Measurements from ENCODE around the gene CNST. TPM values are rescaled to one million over a fixed set of nuclear protein-coding genes. Genes with fewer than 3 reads are reported as not detected.

CNST gene
- total RNA-seq, 1 experiment from 2014 or later: 9.1 TPM

GRCh38 chr1:246622035-246622652 is 55.9 kb downstream of the CNST start:
- TF ChIP-seq, protein P1, sequence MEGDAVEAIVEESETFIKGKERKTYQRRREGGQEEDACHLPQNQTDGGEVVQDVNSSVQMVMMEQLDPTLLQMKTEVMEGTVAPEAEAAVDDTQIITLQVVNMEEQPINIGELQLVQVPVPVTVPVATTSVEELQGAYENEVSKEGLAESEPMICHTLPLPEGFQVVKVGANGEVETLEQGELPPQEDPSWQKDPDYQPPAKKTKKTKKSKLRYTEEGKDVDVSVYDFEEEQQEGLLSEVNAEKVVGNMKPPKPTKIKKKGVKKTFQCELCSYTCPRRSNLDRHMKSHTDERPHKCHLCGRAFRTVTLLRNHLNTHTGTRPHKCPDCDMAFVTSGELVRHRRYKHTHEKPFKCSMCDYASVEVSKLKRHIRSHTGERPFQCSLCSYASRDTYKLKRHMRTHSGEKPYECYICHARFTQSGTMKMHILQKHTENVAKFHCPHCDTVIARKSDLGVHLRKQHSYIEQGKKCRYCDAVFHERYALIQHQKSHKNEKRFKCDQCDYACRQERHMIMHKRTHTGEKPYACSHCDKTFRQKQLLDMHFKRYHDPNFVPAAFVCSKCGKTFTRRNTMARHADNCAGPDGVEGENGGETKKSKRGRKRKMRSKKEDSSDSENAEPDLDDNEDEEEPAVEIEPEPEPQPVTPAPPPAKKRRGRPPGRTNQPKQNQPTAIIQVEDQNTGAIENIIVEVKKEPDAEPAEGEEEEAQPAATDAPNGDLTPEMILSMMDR (conservative IDR thresholded peaks at IDR 0.05): no peak
- no peak for TF ChIP-seq EZH2 (IDR thresholded peaks at IDR 0.05; ENCODE audit: low read depth)
- Histone ChIP-seq H2AFZ (no peak overlapping the region), H4K20me1 (ENCODE audit: insufficient read depth) (no peaks in the 10 kb centered on the region), H3K4me2 (no peak overlapping the region), H3K4me1 (replicated peaks; ENCODE audit: insufficient read depth) (no peaks in the 10 kb centered on the region), H3K79me2 (ENCODE audit: low read depth) (no peaks in the 10 kb centered on the region), H3K27me3 (ENCODE audit: insufficient read depth, low read depth) (no peaks in the 10 kb centered on the region), H3F3A (ENCODE audit: insufficient read depth, low read depth) (no peaks in the 10 kb centered on the region), H3K9me2 (ENCODE audit: insufficient read depth) (no peaks in the 10 kb centered on the region), H3K9me3 (ENCODE audit: insufficient read depth, low read depth) (no peaks in the 10 kb centered on the region), H3K27ac (no peak overlapping the region), H3K36me3 (ENCODE audit: low read depth) (no peaks in the 10 kb centered on the region), H3K4me3 (no peak overlapping the region)
- DNase-seq: no peak
- intact Hi-C loops (cut with micrococcal nuclease; ENCODE audit: unreplicated experiment): no loop called here
- ChIA-PET POLR2A (ENCODE audit: unreplicated experiment) (no interaction called here), CTCF (no interaction called here)
- BruUV-seq (replicated peaks): no TSS peak

DNA sequence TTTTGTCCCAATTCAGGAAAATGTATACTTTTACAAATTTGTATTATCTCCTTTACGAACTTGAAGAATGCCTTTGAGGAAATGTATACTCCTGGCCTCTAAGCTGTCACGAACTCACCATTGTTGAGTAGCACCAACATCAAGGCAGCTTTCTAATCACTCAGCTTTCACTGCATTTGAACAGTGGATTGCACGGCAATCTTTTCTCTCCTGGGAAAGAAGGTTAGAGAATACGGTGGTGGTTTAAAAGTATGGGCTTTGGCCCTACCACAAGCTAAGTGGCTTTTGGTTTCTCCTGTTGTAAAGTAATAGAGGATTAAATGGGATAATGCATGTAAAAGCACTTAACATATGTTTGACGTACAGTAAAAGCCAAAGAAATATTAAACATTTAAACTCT is 57.8 kb downstream of the CNST start:
- ChIA-PET POLR2A (ENCODE audit: unreplicated experiment) (no interaction called here), CTCF (interaction anchor here (0.7 kb wide), 1 partner anchor 117 kb away, joined by 3 read pairs; no protein-coding TSS in a partner anchor)
- H3K4me1 ChIP-seq (replicated peaks; ENCODE audit: insufficient read depth): no peaks in the 10 kb centered on the region
- H3K36me3 ChIP-seq (ENCODE audit: low read depth): no peaks in the 10 kb centered on the region
- H4K20me1 ChIP-seq (ENCODE audit: insufficient read depth): no peaks in the 10 kb centered on the region
- no peaks in the 10 kb centered on the region for H3K27me3 ChIP-seq (ENCODE audit: insufficient read depth, low read depth)
- no peaks in the 10 kb centered on the region for H3K79me2 ChIP-seq (ENCODE audit: low read depth)
- no peak for DNase-seq
- intact Hi-C loops (cut with micrococcal nuclease; ENCODE audit: unreplicated experiment): no loop called here
- TF ChIP-seq, protein P1 (conservative IDR thresholded peaks at IDR 0.05): no peak
- no peak for TF ChIP-seq EZH2 (IDR thresholded peaks at IDR 0.05; ENCODE audit: low read depth)
- no peak overlapping the region for H2AFZ ChIP-seq
- no peak overlapping the region for H3K4me3 ChIP-seq
- H3K4me2 ChIP-seq: no peak overlapping the region
- no peak overlapping the region for H3K27ac ChIP-seq
- no peaks in the 10 kb centered on the region for H3K9me3 ChIP-seq (ENCODE audit: insufficient read depth, low read depth)
- no TSS peak for BruUV-seq (replicated peaks)
- no peaks in the 10 kb centered on the region for H3K9me2 ChIP-seq (ENCODE audit: insufficient read depth)
- H3F3A ChIP-seq (ENCODE audit: insufficient read depth, low read depth): no peaks in the 10 kb centered on the region

DNA sequence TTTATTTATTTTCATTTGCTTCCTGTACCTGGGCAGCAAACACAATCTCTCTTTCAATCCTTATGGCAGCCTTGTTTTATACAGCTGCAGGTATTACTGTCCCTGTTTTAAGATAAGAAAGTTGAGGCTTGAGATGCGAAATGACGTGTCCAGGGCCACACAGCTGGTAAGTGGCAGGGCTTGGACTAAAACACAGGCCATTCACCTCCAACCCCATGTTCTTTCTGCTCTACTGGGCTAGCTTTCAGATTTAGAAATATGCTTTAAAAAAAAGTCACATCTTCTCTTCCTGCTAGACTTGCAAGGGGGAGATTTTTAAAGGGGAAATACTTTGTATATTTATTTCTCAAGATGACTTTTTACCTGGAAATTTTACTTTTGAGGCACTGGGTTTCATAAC is 62.8 kb downstream of the CNST start:
- H3K4me2 ChIP-seq: no peak overlapping the region
- H3K27me3 ChIP-seq (ENCODE audit: insufficient read depth, low read depth): no peaks in the 10 kb centered on the region
- ChIA-PET POLR2A (ENCODE audit: unreplicated experiment) (interaction anchor here (0.8 kb wide), 1 partner anchor 1472 kb away, joined by 7 read pairs; no protein-coding TSS in a partner anchor), CTCF (no interaction called here)
- H3K79me2 ChIP-seq (ENCODE audit: low read depth): no peaks in the 10 kb centered on the region
- intact Hi-C loops (cut with micrococcal nuclease; ENCODE audit: unreplicated experiment): no loop called here
- H3K4me3 ChIP-seq: no peak overlapping the region
- H3K9me3 ChIP-seq (ENCODE audit: insufficient read depth, low read depth): no peaks in the 10 kb centered on the region
- H3K4me1 ChIP-seq (replicated peaks; ENCODE audit: insufficient read depth): peaks cover 18% of the 10 kb centered on the region
- no peaks in the 10 kb centered on the region for H4K20me1 ChIP-seq (ENCODE audit: insufficient read depth)
- no peak for DNase-seq
- no TSS peak for BruUV-seq (replicated peaks)
- no peaks in the 10 kb centered on the region for H3K36me3 ChIP-seq (ENCODE audit: low read depth)
- H2AFZ ChIP-seq: no peak overlapping the region
- H3K9me2 ChIP-seq (ENCODE audit: insufficient read depth): no peaks in the 10 kb centered on the region
- H3F3A ChIP-seq (ENCODE audit: insufficient read depth, low read depth): peaks cover 25% of the 10 kb centered on the region
- H3K27ac ChIP-seq: 0 out of 2 replicates have a peak overlapping the region, but pooled peaks have one; percentile 19
- TF ChIP-seq, protein P1 (conservative IDR thresholded peaks at IDR 0.05): no peak
- no peak for TF ChIP-seq EZH2 (IDR thresholded peaks at IDR 0.05; ENCODE audit: low read depth)

Measured in PC-9 (cell line).